Ishikawa (cell line): Measurements from ENCODE around the gene GASK1A.

Experiments
- CEBPB ChIP-seq: IDR thresholded peaks from 2 replicates; pipeline ENCODE4 v1.6.1; 2012
- CREB1 ChIP-seq: IDR thresholded peaks from 2 replicates; pipeline ENCODE4 v1.6.1; 2012; ENCODE audit warnings: low read depth
- EP300 ChIP-seq: IDR thresholded peaks from 2 replicates; pipeline ENCODE4 v1.6.1; 2012; ENCODE audit warnings: borderline replicate concordance
- RAD21 ChIP-seq: IDR thresholded peaks from 2 replicates; pipeline ENCODE4 v1.6.1; 2012; ENCODE audit warnings: low read depth
- TAF1 ChIP-seq: IDR thresholded peaks from 2 replicates; pipeline ENCODE4 v1.6.1; 2012; ENCODE audit warnings: low read depth, mild to moderate bottlenecking
- TCF12 ChIP-seq: IDR thresholded peaks from 2 replicates; pipeline ENCODE4 v1.6.1; 2012; ENCODE audit warnings: low read depth
- TEAD4 ChIP-seq: IDR thresholded peaks from 2 replicates; pipeline ENCODE4 v1.6.1; 2012
- TF ChIP-seq, protein P1 (sequence below): IDR thresholded peaks from 2 replicates; pipeline ENCODE4 v1.6.1; 2012
- TF ChIP-seq, protein P2 (sequence below): IDR thresholded peaks from 2 replicates; pipeline ENCODE4 v1.6.1; 2012; ENCODE audit warnings: low read depth, mild to moderate bottlenecking

DNA sequence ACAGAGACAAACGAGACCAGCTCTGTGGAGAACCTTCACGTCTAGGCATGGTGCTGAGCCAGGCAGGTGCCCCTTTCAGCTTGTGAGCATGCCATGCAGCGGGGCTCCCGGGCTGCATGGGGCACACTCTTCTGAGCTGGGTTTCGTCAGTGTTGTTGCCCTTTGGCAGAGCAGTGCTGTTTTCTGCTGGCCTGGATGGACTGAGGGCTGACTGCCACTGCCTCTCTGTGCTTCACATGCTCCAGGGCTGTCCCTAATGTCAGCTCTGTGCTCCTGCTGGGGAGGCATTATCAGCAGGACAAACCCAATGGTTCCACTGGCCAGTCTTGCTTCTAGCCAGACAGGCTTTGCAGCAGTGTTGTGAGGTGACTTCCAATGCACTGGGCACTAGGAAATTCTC is 9.5 kb downstream of the GASK1A start:
- no peak for TF ChIP-seq TEAD4
- no peak for TF ChIP-seq TAF1
- TF ChIP-seq CREB1 = no peak
- no peak for TF ChIP-seq EP300
- TF ChIP-seq RAD21 = no peak
- TF ChIP-seq, protein P1, sequence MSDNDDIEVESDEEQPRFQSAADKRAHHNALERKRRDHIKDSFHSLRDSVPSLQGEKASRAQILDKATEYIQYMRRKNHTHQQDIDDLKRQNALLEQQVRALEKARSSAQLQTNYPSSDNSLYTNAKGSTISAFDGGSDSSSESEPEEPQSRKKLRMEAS = no peak
- TF ChIP-seq TCF12 = no peak
- no peak for TF ChIP-seq CEBPB
- TF ChIP-seq, protein P2, sequence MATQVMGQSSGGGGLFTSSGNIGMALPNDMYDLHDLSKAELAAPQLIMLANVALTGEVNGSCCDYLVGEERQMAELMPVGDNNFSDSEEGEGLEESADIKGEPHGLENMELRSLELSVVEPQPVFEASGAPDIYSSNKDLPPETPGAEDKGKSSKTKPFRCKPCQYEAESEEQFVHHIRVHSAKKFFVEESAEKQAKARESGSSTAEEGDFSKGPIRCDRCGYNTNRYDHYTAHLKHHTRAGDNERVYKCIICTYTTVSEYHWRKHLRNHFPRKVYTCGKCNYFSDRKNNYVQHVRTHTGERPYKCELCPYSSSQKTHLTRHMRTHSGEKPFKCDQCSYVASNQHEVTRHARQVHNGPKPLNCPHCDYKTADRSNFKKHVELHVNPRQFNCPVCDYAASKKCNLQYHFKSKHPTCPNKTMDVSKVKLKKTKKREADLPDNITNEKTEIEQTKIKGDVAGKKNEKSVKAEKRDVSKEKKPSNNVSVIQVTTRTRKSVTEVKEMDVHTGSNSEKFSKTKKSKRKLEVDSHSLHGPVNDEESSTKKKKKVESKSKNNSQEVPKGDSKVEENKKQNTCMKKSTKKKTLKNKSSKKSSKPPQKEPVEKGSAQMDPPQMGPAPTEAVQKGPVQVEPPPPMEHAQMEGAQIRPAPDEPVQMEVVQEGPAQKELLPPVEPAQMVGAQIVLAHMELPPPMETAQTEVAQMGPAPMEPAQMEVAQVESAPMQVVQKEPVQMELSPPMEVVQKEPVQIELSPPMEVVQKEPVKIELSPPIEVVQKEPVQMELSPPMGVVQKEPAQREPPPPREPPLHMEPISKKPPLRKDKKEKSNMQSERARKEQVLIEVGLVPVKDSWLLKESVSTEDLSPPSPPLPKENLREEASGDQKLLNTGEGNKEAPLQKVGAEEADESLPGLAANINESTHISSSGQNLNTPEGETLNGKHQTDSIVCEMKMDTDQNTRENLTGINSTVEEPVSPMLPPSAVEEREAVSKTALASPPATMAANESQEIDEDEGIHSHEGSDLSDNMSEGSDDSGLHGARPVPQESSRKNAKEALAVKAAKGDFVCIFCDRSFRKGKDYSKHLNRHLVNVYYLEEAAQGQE = no peak
